K562 (cell line): Measurements from ENCODE around the gene C6orf15. TPM values are rescaled to one million over a fixed set of nuclear protein-coding genes. Genes with fewer than 3 reads are reported as not detected.
A peak's percentile ranks its signal among the peaks of the same experiment; 100 is the strongest.

Experiments used
- E2F6 ChIP-seq, 2 experiments: IDR thresholded peaks; 2 replicates each; pipeline ENCODE4 v1.6.1; 2011; ENCODE audit warnings: borderline replicate concordance in 1 of 2, control low read depth in 1 of 2, low read depth in 1 of 2, low read length in 1 of 2, mild to moderate bottlenecking in 1 of 2, mixed read lengths in 1 of 2, moderate library complexity in 1 of 2; ENCODE audit not compliant: insufficient read depth in 1 of 2, insufficient read length in 1 of 2, poor library complexity in 1 of 2, severe bottlenecking in 1 of 2; ENCODE audit errors: extremely low read depth in 1 of 2
- ELF2 ChIP-seq: fragments of 250-450 bp; sonication (Bioruptor Pico); IDR thresholded peaks from 2 replicates; pipeline ENCODE4 v1.5.0; 2021; ENCODE audit warnings: mild to moderate bottlenecking
- ETV5 ChIP-seq: sonication (generic); formaldehyde crosslinking; IDR thresholded peaks from 2 replicates; pipeline ENCODE4 v1.4.0; 2020; ENCODE audit warnings: low read depth, mild to moderate bottlenecking, missing genetic modification reagents
- EZH2 ChIP-seq: IDR thresholded peaks from 2 replicates; pipeline ENCODE4 v1.6.1; 2012; ENCODE audit warnings: low read depth, mild to moderate bottlenecking, inconsistent platforms, low read length, borderline replicate concordance
- FOS ChIP-seq: IDR thresholded peaks from 3 replicates; pipeline ENCODE4 v1.6.1; 2011; ENCODE audit not compliant: insufficient read length; ENCODE audit errors: extremely low read depth
- GATA2 ChIP-seq: sonication (generic); formaldehyde crosslinking; IDR thresholded peaks from 2 replicates; pipeline ENCODE4 v1.4.0; 2020; ENCODE audit warnings: mild to moderate bottlenecking, missing genetic modification reagents
- HEY1 ChIP-seq: fragments of 250-450 bp; sonication (Bioruptor Pico); IDR thresholded peaks from 2 replicates; pipeline ENCODE4 v1.5.0; 2020; ENCODE audit warnings: mild to moderate bottlenecking, moderate library complexity, borderline replicate concordance
- LEF1 ChIP-seq: fragments of 450-650 bp; IDR thresholded peaks from 2 replicates; pipeline ENCODE4 v1.6.1; 2016; ENCODE audit warnings: mild to moderate bottlenecking
- MAFK ChIP-seq: IDR thresholded peaks from 2 replicates; pipeline ENCODE4 v1.6.1; 2011; ENCODE audit warnings: low read length, improper control_type of control experiment
- MGA ChIP-seq: fragments of 450-650 bp; IDR thresholded peaks from 2 replicates; pipeline ENCODE4 v1.6.1; 2016; ENCODE audit warnings: mild to moderate bottlenecking, moderate library complexity
- NFATC3 ChIP-seq: fragments of 450-650 bp; IDR thresholded peaks from 2 replicates; pipeline ENCODE4 v1.6.1; 2017; ENCODE audit warnings: mild to moderate bottlenecking
- POLR2G ChIP-seq: fragments of 200-400 bp; formaldehyde crosslinking; IDR thresholded peaks from 2 replicates; pipeline ENCODE4 v1.6.1; 2017; ENCODE audit warnings: low read depth, mild to moderate bottlenecking, antibody characterized with exemption, low read length, moderate library complexity
- RFX7 ChIP-seq: fragments of 250-450 bp; sonication (Bioruptor Pico); IDR thresholded peaks from 2 replicates; pipeline ENCODE4 v1.5.1; 2021; ENCODE audit warnings: mild to moderate bottlenecking
- SETDB1 ChIP-seq: IDR thresholded peaks from one replicate; pipeline ENCODE4 v1.6.1; 2012; ENCODE audit warnings: low read length, control low read depth, inconsistent platforms
- ZFX ChIP-seq: sonication (generic); formaldehyde crosslinking; IDR thresholded peaks from 2 replicates; pipeline ENCODE4 v1.8.0; 2022; ENCODE audit warnings: mild to moderate bottlenecking, missing genetic modification reagents, moderate library complexity
- ZNF175 ChIP-seq: fragments of 200-800 bp; sonication (Bioruptor generic); IDR thresholded peaks from 2 replicates; pipeline ENCODE4 v1.6.1; 2016; ENCODE audit warnings: low read depth, mild to moderate bottlenecking, missing genetic modification characterization, missing compliant biosample characterization
- polyA plus RNA-seq, 8 experiments: library from polyadenylated mRNA; depleted of rRNA in 4 of 8; stranded (reverse) in 5 of 8; unstranded in 3 of 8; fragments of >200 nt; fragmentation: Nextera tagmentation in 2 of 8; fragmentation: Illumina TruSeq in 1 of 8; extraction: Ambion mirVana in 2 of 8; extraction: Trizol in 1 of 8; gene quantifications; 2 replicates each; pipeline versions ENCODE4 v1.2.1 to v1.2.3, GENCODE V29; 2011 to 2014; ENCODE audit warnings: inconsistent platforms in 1 of 8, missing spikeins in 1 of 8
- total RNA-seq, 7 experiments: library from RNA; depleted of rRNA in 6 of 7; stranded (reverse); fragments of >200 nt in 6 of 7; fragmentation: Illumina TruSeq in 2 of 7; extraction: Trizol in 2 of 7; gene quantifications; 2 replicates each; pipeline versions ENCODE4 v1.2.1 to v1.2.3, GENCODE V29; 2011 to 2021; ENCODE audit warnings: low replicate concordance in 1 of 7

C6orf15 gene
- total and polyA plus RNA-seq, 9 of the 15 experiments (the other 6 are each of a cell fraction or from before 2014, with no cell fraction given), result not detected

GRCh38 chr6:31158140-31158862 is 45.9 kb upstream of the C6orf15 start, which contains the start of gene TCF19 (continued):
- TF ChIP-seq E2F6 (IDR thresholded peaks at IDR 0.05; ENCODE audit: borderline replicate concordance in 1 of 2, extremely low read depth in 1 of 2, insufficient read depth in 1 of 2, insufficient read length in 1 of 2, low read depth in 1 of 2, low read length in 1 of 2, poor library complexity in 1 of 2, severe bottlenecking in 1 of 2) (peak; percentile 55 to 76), MGA (no peak; the same call in 1 of the 2 replicates), NFATC3 (no peak), ZFX (CRISPR knock-in tag) (peak; percentile 77), MAFK (no peak), POLR2G (peak; percentile 85), EZH2 (no peak), ZNF175 (CRISPR knock-in tag) (no peak), ETV5 (CRISPR knock-in tag) (no peak), SETDB1 (no peak), ELF2 (CRISPR knock-in tag) (no peak), GATA2 (CRISPR knock-in tag) (no peak), RFX7 (CRISPR knock-in tag) (no peak), LEF1 (0 out of 2 replicates have a peak, but pooled peaks have one; percentile 25), HEY1 (CRISPR knock-in tag) (no peak), FOS (peak; percentile 99)
